Activated T-cell treated with anti-CD3 and anti-CD28 coated beads for 4 hours (primary cell): ENCODE results near the gene SCRT2.

ENCODE experiments used
- DNase-seq: peaks from one replicate; pipeline ENCODE4 v3.0.0-alpha.2; 2020

The SCRT2 gene

GRCh38 chr20:669573-669972 lies 6.0 kb downstream of the SCRT2 start:
- DNase-seq, result no peak

- DNase-seq, result no peak
Measured at GRCh38 chr20:668638-669037, 7.0 kb downstream of the SCRT2 start.

GRCh38 chr20:668050-668449 lies 7.6 kb downstream of the SCRT2 start:
- no peak for DNase-seq

- peak; percentile 47 for DNase-seq
Measured at GRCh38 chr20:667351-668034, 8.1 kb downstream of the SCRT2 start.

GRCh38 chr20:666877-667276 lies 8.7 kb downstream of the SCRT2 start:
- DNase-seq, result no peak

GRCh38 chr20:665276-665675 lies 10.3 kb downstream of the SCRT2 start:
- DNase-seq, result no peak

- no peak for DNase-seq
Measured at GRCh38 chr20:664576-664975, 11.0 kb downstream of the SCRT2 start.

GRCh38 chr20:664151-664550 lies 11.5 kb downstream of the SCRT2 start:
- DNase-seq, result no peak

- DNase-seq, result no peak
Measured at GRCh38 chr20:663315-664090, 12.1 kb downstream of the SCRT2 start.

GRCh38 chr20:662277-663192 lies 13.1 kb downstream of the SCRT2 start:
- no peak for DNase-seq

GRCh38 chr20:661474-662270 lies 13.9 kb downstream of the SCRT2 start:
- DNase-seq, result no peak

GRCh38 chr20:658731-659291 lies 16.8 kb downstream of the SCRT2 start:
- no peak for DNase-seq

GRCh38 chr20:658202-658601 lies 17.4 kb downstream of the SCRT2 start:
- DNase-seq, result no peak

- DNase-seq, result no peak
Measured at GRCh38 chr20:655726-656624, 19.6 kb downstream of the SCRT2 start.

GRCh38 chr20:654417-654750 lies 21.2 kb downstream of the SCRT2 start:
- no peak for DNase-seq

- no peak for DNase-seq
Measured at GRCh38 chr20:653590-654416, 21.8 kb downstream of the SCRT2 start.

- DNase-seq, result peak; percentile 76
Measured at GRCh38 chr20:653110-653589, 22.5 kb downstream of the SCRT2 start, which contains the start of gene SRXN1. SRXN1 (minus strand) TSS chr20:653200; CDS start chr20:653185, 15 bp downstream.

- DNase-seq, result no peak
Measured at GRCh38 chr20:652615-653109, 22.9 kb downstream of the SCRT2 start.

GRCh38 chr20:651713-652614 lies 23.6 kb downstream of the SCRT2 start:
- DNase-seq, result no peak
